HG02571 (cell line): Measurements from ENCODE around the gene LAMP1.
"Not testable (repeated sequence)": the region's sequence is repeated elsewhere in the genome, so short reads cannot be mapped to it uniquely, and the experiment has no call there.

Experiments
- ATAC-seq: cut with Tn5 transposase; IDR thresholded peaks from one replicate; pipeline ENCODE4 v1.9.1; 2021; ENCODE audit warnings: mild to moderate bottlenecking, moderate library complexity; ENCODE audit not compliant: unreplicated experiment

LAMP1 gene

GRCh38 chr13:113325779-113326178, 28.7 kb downstream of the LAMP1 start:
- no peak for ATAC-seq

GRCh38 chr13:113327391-113327765, 30.3 kb downstream of the LAMP1 start:
- no peak for ATAC-seq

- ATAC-seq: no peak
Observed at GRCh38 chr13:113327766-113328471, 30.9 kb downstream of the LAMP1 start.

- ATAC-seq: no peak
Observed at GRCh38 chr13:113328851-113329250, 31.8 kb downstream of the LAMP1 start.

GRCh38 chr13:113329656-113330312, 32.7 kb downstream of the LAMP1 start:
- ATAC-seq: no peak

- ATAC-seq: no peak
Observed at GRCh38 chr13:113332615-113333014, 35.6 kb downstream of the LAMP1 start.

- no peak for ATAC-seq
Observed at GRCh38 chr13:113333076-113333475, 36.0 kb downstream of the LAMP1 start.

- no peak for ATAC-seq
Observed at GRCh38 chr13:113337556-113337955, 40.5 kb downstream of the LAMP1 start.

GRCh38 chr13:113337976-113338375, 40.9 kb downstream of the LAMP1 start:
- ATAC-seq: no peak

GRCh38 chr13:113338451-113338850, 41.4 kb downstream of the LAMP1 start:
- no peak for ATAC-seq

- ATAC-seq: no peak
Observed at GRCh38 chr13:113342820-113343691, 46.0 kb downstream of the LAMP1 start.

GRCh38 chr13:113343692-113343968, 46.6 kb downstream of the LAMP1 start:
- no peak for ATAC-seq

GRCh38 chr13:113345486-113345885, 48.4 kb downstream of the LAMP1 start:
- no peak for ATAC-seq

GRCh38 chr13:113347736-113348225, 50.7 kb downstream of the LAMP1 start:
- not testable (repeated sequence) for ATAC-seq

- ATAC-seq: no peak
Observed at GRCh38 chr13:113348591-113348990, 51.6 kb downstream of the LAMP1 start.

- ATAC-seq: no peak
Observed at GRCh38 chr13:113349050-113349449, 52.0 kb downstream of the LAMP1 start.

GRCh38 chr13:113349491-113349890, 52.5 kb downstream of the LAMP1 start:
- no peak for ATAC-seq

- ATAC-seq: no peak
Observed at GRCh38 chr13:113350065-113350937, 53.3 kb downstream of the LAMP1 start.

GRCh38 chr13:113350938-113351335, 53.9 kb downstream of the LAMP1 start:
- no peak for ATAC-seq

GRCh38 chr13:113351514-113352026, 54.5 kb downstream of the LAMP1 start:
- ATAC-seq: no peak

- no peak for ATAC-seq
Observed at GRCh38 chr13:113353254-113353653, 56.2 kb downstream of the LAMP1 start.
